Spleen (tissue), 13 donors: ENCODE data around the gene ASIC4. TPM values are rescaled to one million over a fixed set of nuclear protein-coding genes. Genes with fewer than 3 reads are reported as not detected.

ENCODE experiments used
- DNase-seq: peaks from one replicate; pipeline ENCODE4 v3.0.0-alpha.2; 2020
- H3K27ac ChIP-seq, 8 donors: fragments of 200-600 bp; sonication (generic) in 7 of 8; 1 replicate in 4 of 8; 2 replicates in 4 of 8; pipeline versions ENCODE4 v1.5.0 to v1.8.0; 2016 to 2021; ENCODE audit warnings: inconsistent platforms in 4 of 8, mild to moderate bottlenecking in 4 of 8, moderate library complexity in 1 of 8
- H3K27me3 ChIP-seq, 7 donors: fragments of 200-600 bp; sonication (generic) in 6 of 7; replicated peaks in 1 of 7; 1 replicate in 4 of 7; 2 replicates in 3 of 7; pipeline versions ENCODE4 v1.5.0 to v1.8.0; 2016 to 2021; ENCODE audit warnings: inconsistent platforms in 3 of 7, mild to moderate bottlenecking in 1 of 7
- H3K36me3 ChIP-seq, 6 donors: fragments of 200-600 bp; sonication (generic) in 5 of 6; 1 replicate in 4 of 6; 2 replicates in 2 of 6; pipeline versions ENCODE4 v1.5.0 to v1.8.0; 2016 to 2021; ENCODE audit warnings: inconsistent platforms in 2 of 6
- H3K4me1 ChIP-seq, 6 donors: fragments of 200-600 bp; sonication (generic) in 5 of 6; 1 replicate in 3 of 6; 2 replicates in 3 of 6; pipeline versions ENCODE4 v1.5.0 to v1.8.0; 2016 to 2021; ENCODE audit warnings: inconsistent platforms in 3 of 6
- H3K4me3 ChIP-seq, 8 donors: fragments of 200-600 bp; sonication (generic) in 7 of 8; 1 replicate in 4 of 8; 2 replicates in 4 of 8; pipeline versions ENCODE4 v1.5.0 to v1.8.0; 2016 to 2021; ENCODE audit warnings: inconsistent platforms in 4 of 8, mild to moderate bottlenecking in 4 of 8, moderate library complexity in 2 of 8
- H3K9me3 ChIP-seq, 8 donors: fragments of 200-600 bp; sonication (generic) in 7 of 8; 1 replicate in 4 of 8; 2 replicates in 4 of 8; pipeline versions ENCODE4 v1.5.0 to v1.8.0; 2016 to 2021; ENCODE audit warnings: inconsistent platforms in 4 of 8
- POLR2A ChIP-seq, 3 donors: fragments of 450-650 bp; IDR thresholded peaks; one replicate each; pipeline ENCODE4 v1.5.1; 2017; ENCODE audit warnings: antibody characterized with exemption in 3 of 3, mild to moderate bottlenecking in 1 of 3
- POLR2AphosphoS5 ChIP-seq, 3 donors: sonication (generic); formaldehyde crosslinking; IDR thresholded peaks; one replicate each; pipeline ENCODE4 v1.5.1; 2017; ENCODE audit warnings: antibody characterized with exemption in 3 of 3
- WGBS, 5 donors: extraction: QIAGEN DNeasy Blood & Tissue Kit in 3 of 5; methylation state at CpG; one replicate each; pipeline versions ENCODE4 v1.1.5 to v1.1.7; 2013 to 2018; 5-methylcytosine and 5-hydroxymethylcytosine counted together
- intact Hi-C: fragments of 100-400 bp; cut with DNase I; formaldehyde crosslinking; loops from one replicate; pipeline ENCODE4 v1.15.0; 2023; ENCODE audit warnings: low total_unique reads
- long read RNA-seq, 2 donors: transcript quantifications; one replicate each; lab custom pipeline, GENCODE V29; 2026
- polyA plus RNA-seq, 3 donors: library from polyadenylated mRNA; stranded (reverse); fragments of 200-250 nt; gene quantifications; one replicate each; pipeline ENCODE4 v1.2.1, GENCODE V29; 2013
- total RNA-seq, 7 donors: library from RNA; depleted of rRNA in 3 of 7; stranded (reverse); fragments of >200 nt in 3 of 7; fragmentation: NEBNext Ultra II Directional in 4 of 7; extraction: Animal tissue kit (Norgen Biotek cat#: 25700) in 4 of 7; gene quantifications; one replicate each; pipeline versions ENCODE4 v1.1.0 to v1.2.1, GENCODE V29; 2016 to 2021
- TF ChIP-seq, protein P1 (sequence below), 11 experiments: fragments of 200-600 bp in 7 of 11; fragments of 450-650 bp in 4 of 11; sonication (generic) in 4 of 11; IDR thresholded peaks in 8 of 11; conservative IDR thresholded peaks in 3 of 11; 1 replicate in 7 of 11; 2 replicates in 4 of 11; pipeline versions ENCODE4 v1.4.0 to v1.8.0; 2016 to 2021; ENCODE audit warnings: antibody characterized with exemption in 11 of 11, inconsistent platforms in 4 of 11, mild to moderate bottlenecking in 1 of 11
- donor health status: healthy with polysubstance abuse.
- donor health status: DM: no; HTN: no; CAD: no; lungs with moderate emphysema.
- donor health status: DM: no; HTN: no; CAD: no.
- donor health status: Bipolar disorder and iron deficiency.
- donor health status: healthy.
- donor health status: DM: no; HTN: no; CAD: no.
- donor health status: DM: yes; HTN: yes; CAD: no.

ASIC4 gene
- total RNA-seq (under 1 TPM in 1 of 7 donors, not detected in 6; 0.32 TPM), polyA plus RNA-seq (under 1 TPM; 0.04 to 0.06 (median 0.05) TPM)
- long read RNA-seq, donor 1, result 0 reads
- long read RNA-seq, donor 2, result 0 reads

GRCh38 chr2:219514196-219514761 is at the start of gene ASIC4:
TSS of gene ASIC4 (plus strand) at chr2:219514482. CDS start at chr2:219514725, 243 bp downstream.
- Histone ChIP-seq H3K27ac (no peak within 1 kb of the TSS), H3K36me3 (no peaks in the 10 kb centered on the region), H3K4me3 (no peak within 1 kb of the TSS), H3K27me3 (peaks cover 0 to 100% (median 72%) of the 10 kb centered on the region in 7 donors), H3K4me1 (peaks cover 4 to 38% (median 21%) of the 10 kb centered on the region in 6 donors), H3K9me3 (no peaks in the 10 kb centered on the region)
- 0 to 13% (median 7%) methylated on average over 6 to 31 of the region's 31 CpGs for WGBS, 5 donors
- peak in 1 of 3 donors; percentile 35 for TF ChIP-seq POLR2AphosphoS5 (IDR thresholded peaks at IDR 0.05)
- TF ChIP-seq, protein P1, sequence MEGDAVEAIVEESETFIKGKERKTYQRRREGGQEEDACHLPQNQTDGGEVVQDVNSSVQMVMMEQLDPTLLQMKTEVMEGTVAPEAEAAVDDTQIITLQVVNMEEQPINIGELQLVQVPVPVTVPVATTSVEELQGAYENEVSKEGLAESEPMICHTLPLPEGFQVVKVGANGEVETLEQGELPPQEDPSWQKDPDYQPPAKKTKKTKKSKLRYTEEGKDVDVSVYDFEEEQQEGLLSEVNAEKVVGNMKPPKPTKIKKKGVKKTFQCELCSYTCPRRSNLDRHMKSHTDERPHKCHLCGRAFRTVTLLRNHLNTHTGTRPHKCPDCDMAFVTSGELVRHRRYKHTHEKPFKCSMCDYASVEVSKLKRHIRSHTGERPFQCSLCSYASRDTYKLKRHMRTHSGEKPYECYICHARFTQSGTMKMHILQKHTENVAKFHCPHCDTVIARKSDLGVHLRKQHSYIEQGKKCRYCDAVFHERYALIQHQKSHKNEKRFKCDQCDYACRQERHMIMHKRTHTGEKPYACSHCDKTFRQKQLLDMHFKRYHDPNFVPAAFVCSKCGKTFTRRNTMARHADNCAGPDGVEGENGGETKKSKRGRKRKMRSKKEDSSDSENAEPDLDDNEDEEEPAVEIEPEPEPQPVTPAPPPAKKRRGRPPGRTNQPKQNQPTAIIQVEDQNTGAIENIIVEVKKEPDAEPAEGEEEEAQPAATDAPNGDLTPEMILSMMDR (IDR thresholded peaks at IDR 0.05 in 8 of 11, conservative IDR thresholded peaks at IDR 0.05 in 3 of 11), result no peak
- intact Hi-C loops, result no loop called here
- no peak for DNase-seq

DNA sequence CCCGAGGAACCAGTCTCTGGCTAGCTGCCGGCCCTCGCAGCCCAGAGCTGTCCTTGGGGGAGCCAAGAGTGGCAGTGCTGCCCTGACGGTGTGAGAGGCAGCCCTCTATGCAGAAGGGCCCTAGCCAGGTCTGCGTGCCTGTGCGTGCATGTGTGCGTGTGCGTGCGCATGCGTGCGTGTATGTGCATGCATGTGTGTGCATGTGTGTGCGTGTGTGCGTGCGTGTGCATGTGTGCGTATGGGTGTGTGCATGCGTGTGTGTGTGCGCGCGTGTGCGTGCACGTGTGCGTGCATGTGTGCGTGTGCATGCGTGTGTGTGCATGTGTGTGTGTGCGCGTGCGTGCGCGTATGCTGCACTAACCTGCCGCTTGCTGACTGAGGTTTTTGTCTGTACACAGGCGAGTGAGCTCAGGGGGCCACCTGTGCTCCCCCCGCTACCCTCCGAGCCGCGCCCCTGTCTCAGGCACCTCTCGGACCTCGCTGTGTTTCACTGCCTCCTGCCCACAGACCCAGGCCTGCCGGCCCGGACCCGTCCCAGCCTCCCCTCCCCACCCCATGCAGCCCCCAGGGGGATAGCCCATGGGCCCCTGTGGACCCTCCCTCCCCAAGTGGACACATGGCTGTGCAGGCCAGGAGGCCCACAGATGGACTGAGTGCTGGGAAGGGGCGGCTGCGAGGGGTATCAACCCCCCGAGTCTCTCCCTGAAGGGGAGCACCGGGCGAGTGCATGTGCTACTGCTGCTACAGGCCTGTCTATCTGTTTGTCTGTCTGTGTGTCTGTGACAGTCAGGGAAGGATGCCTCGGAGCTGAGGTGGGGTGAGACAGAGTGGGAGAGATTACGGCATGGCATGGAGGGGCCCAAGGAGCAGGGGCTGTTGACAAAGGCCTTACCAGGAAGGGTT is 48.4 kb upstream of the ASIC4 start:
- Histone ChIP-seq H3K9me3 (no peaks in the 10 kb centered on the region), H3K27me3 (peaks cover 0 to 10% (median 0%) of the 10 kb centered on the region in 7 donors), H3K27ac (no peak overlapping the region), H3K4me3 (no peak overlapping the region), H3K4me1 (no peaks in the 10 kb centered on the region), H3K36me3 (no peaks in the 10 kb centered on the region)
- no peak for DNase-seq
- intact Hi-C loops, result no loop called here
- WGBS, 5 donors, result 83 to 94% (median 86%) methylated on average over 39 to 47 of the region's 47 CpGs
- TF ChIP-seq POLR2A (IDR thresholded peaks at IDR 0.05) (no peak), POLR2AphosphoS5 (IDR thresholded peaks at IDR 0.05) (no peak)
- TF ChIP-seq, protein P1 (IDR thresholded peaks at IDR 0.05 in 8 of 11, conservative IDR thresholded peaks at IDR 0.05 in 3 of 11), result no peak

- H3K27me3 ChIP-seq, result peaks cover 0 to 14% (median 0%) of the 10 kb centered on the region in 7 donors
- no peaks in the 10 kb centered on the region for H3K36me3 ChIP-seq
- H3K9me3 ChIP-seq, result no peaks in the 10 kb centered on the region
- DNase-seq, result no peak
- no peak overlapping the region for H3K27ac ChIP-seq
- H3K4me1 ChIP-seq, result no peaks in the 10 kb centered on the region
- intact Hi-C loops, result no loop called here
- no peak for TF ChIP-seq POLR2AphosphoS5 (IDR thresholded peaks at IDR 0.05)
- TF ChIP-seq, protein P1 (IDR thresholded peaks at IDR 0.05 in 8 of 11, conservative IDR thresholded peaks at IDR 0.05 in 3 of 11), result no peak
- no peak for TF ChIP-seq POLR2A (IDR thresholded peaks at IDR 0.05)
- WGBS, 5 donors, result 75 to 84% (median 82%) methylated on average over 21 to 28 of the region's 28 CpGs
- no peak overlapping the region for H3K4me3 ChIP-seq
Observed at GRCh38 chr2:219466816-219467735, 47.2 kb upstream of the ASIC4 start.
